Caki2 (cell line): ENCODE data around the gene SH2D4B. TPM values are rescaled to one million over a fixed set of nuclear protein-coding genes. Genes with fewer than 3 reads are reported as not detected.

ENCODE experiments used
- DNase-seq: peaks from one replicate; pipeline ENCODE4 v3.0.0-alpha.2; 2015; ENCODE audit warnings: low read depth
- in situ Hi-C: cut with HindIII; loops from 2 replicates; pipeline ENCODE4 v1.10.0; 2016; ENCODE audit warnings: low sequenced_read_pairs, low pct_unique_long_range_greater_than_20kb, mixed read lengths
- total RNA-seq: library from RNA; depleted of rRNA; stranded (reverse); fragments of >200 nt; shearing (Covaris generic); gene quantifications from 2 replicates; pipeline ENCODE4 v1.2.3, GENCODE V29; 2014; ENCODE audit warnings: low replicate concordance

Gene SH2D4B
- total RNA-seq, 1 experiment from 2014 or later, result not detected

GRCh38 chr10:80647173-80647833, 109.6 kb downstream of the SH2D4B start:
- no peak for DNase-seq
- in situ Hi-C loops, result no loop called here

DNA sequence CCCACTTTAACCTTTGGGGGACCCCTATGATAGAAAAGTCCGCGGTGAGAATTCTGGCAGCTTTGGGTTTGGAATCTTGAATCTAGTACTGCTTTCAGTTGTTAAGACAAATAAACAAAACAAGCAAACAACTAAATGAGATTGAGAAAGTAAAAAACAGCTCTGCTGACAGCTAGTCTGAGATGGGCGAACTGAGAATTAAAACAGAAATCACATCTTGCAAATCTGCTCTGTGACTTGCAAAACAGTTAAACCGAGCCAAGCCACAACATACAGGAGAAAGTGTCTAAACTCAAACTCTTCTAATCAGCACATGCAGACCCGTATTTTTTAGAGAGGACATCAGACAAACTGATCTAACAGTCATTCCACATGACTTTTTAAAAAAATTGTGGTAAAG, 110.4 kb downstream of the SH2D4B start:
- no peak for DNase-seq
- in situ Hi-C loops, result no loop called here

DNA sequence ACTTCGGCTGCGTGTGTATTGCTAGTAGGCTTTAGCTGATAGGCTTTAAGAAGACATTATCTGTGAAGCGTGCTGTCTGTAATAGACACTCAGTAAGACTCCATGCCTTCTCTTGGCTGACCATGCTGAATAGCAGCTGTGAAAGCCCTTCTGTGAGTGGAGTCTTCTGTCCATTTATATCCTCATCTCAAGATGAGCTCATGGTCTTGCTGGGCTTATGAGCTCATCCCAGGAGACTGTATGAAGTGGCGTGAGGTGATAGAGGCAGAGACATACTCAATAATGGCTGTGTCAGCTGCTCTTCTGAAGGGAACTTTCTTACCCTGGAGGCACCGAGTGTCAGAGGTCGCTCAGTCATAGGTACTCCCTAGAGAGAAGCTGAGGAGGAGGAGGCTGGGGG, 111.5 kb downstream of the SH2D4B start:
- DNase-seq, result no peak
- in situ Hi-C loops, result no loop called here

GRCh38 chr10:80655898-80656297, 118.2 kb downstream of the SH2D4B start:
- in situ Hi-C loops, result no loop called here

DNA sequence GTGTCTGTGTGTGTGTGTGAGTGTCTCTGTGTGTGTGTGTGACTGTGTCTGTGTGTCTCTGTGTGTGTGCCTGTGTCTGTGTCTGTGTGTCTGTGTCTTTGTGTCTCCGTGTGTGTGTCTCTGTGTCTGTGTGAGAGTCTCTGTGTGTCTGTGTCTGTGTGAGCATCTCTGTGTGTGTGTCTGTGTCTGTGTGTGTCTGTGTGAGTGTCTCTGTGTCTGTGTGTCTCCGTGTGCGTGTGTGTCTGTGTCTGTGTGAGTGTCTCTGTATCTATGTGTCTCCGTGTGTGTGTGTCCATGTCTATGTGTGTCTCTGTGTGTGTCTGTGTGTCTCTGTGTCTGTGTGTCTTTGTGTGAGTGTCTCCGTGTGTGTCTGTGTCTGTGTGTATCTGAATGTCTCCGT, 120.4 kb downstream of the SH2D4B start:
- no peak for DNase-seq
- in situ Hi-C loops, result no loop called here

More at GRCh38 chr10:80655898-80656297, 118.2 kb downstream of the SH2D4B start:
- DNase-seq, result no peak

GRCh38 chr10:80659289-80659688, 121.6 kb downstream of the SH2D4B start:
- in situ Hi-C loops, result no loop called here
- no peak for DNase-seq

GRCh38 chr10:80660266-80660665, 122.6 kb downstream of the SH2D4B start:
- in situ Hi-C loops, result no loop called here
- no peak for DNase-seq

- in situ Hi-C loops, result no loop called here
- DNase-seq, result no peak
Observed at GRCh38 chr10:80660736-80661135, 123.0 kb downstream of the SH2D4B start.

GRCh38 chr10:80661526-80661925, 123.8 kb downstream of the SH2D4B start:
- no peak for DNase-seq
- in situ Hi-C loops, result no loop called here

- DNase-seq, result peak; percentile 78
- in situ Hi-C loops, result no loop called here
Observed at GRCh38 chr10:80662429-80663261, 124.9 kb downstream of the SH2D4B start.

- DNase-seq, result peak; percentile 44
- in situ Hi-C loops, result no loop called here
Observed at GRCh38 chr10:80664071-80664680, 126.5 kb downstream of the SH2D4B start.

GRCh38 chr10:80669485-80669884, 131.8 kb downstream of the SH2D4B start:
- in situ Hi-C loops, result no loop called here
- DNase-seq, result no peak

DNA sequence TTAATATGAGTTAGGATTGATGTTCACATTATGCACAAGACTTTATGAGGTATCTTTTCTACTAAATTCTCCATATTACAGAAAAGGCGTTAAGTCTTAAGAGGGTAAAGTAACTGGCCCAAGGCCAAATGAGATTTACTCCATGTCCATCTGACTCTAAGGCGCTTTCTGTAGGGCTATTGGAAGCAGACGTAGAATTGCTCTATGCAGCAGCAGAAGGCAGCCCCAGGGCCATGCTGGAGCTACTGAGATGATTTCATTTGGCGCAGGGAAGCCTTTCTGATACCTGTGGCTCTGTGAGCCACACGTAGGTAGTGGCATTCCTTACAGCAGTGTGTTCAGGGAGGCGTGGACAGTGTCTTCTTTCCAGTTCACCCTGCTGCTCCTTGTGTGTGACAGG, 133.1 kb downstream of the SH2D4B start:
- in situ Hi-C loops, result no loop called here
- no peak for DNase-seq

DNA sequence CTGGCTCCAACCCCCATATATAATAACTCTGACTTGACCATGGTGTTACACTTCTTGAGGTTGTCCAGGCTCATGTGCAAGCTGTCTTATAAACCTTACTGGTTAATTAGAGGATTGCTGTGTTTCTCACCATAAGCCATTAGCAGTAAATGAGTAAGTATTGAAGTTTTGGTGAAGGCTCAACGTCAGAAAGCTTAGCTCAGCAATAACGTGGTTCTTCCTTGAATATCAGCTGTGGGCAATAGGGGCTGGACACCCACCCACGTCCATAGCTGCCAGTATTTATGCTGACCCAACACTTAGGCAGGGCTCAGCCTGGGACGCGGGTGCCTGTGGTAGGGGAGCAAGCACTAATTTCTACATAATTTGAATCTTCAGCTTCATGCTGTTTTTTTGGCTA, 134.1 kb downstream of the SH2D4B start:
- in situ Hi-C loops, result no loop called here
- DNase-seq, result no peak

- in situ Hi-C loops, result no loop called here
- no peak for DNase-seq
Observed at GRCh38 chr10:80672613-80673012, 134.9 kb downstream of the SH2D4B start.

- in situ Hi-C loops, result no loop called here
- DNase-seq, result no peak
Observed at GRCh38 chr10:80674809-80675208, 137.1 kb downstream of the SH2D4B start.

DNA sequence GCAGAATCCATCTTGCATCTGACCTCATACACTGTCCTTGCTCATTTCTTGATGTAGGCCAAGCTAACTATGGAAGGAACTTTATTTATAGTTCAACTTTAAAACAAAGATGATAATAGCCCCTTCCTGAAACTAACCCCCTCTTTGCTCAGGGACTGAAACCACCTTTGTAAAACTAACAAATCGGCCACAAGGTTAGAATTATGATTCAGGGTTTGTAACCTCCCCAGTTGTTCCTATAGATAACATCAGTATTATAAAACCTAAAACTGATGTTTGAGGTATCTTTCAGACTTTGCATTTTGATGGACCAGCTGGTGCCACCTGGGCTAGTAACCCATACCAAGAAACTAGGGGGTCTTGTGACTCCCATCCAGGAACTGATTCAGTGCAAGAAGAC, 143.4 kb downstream of the SH2D4B start:
- in situ Hi-C loops, result no loop called here
- DNase-seq, result no peak

DNA sequence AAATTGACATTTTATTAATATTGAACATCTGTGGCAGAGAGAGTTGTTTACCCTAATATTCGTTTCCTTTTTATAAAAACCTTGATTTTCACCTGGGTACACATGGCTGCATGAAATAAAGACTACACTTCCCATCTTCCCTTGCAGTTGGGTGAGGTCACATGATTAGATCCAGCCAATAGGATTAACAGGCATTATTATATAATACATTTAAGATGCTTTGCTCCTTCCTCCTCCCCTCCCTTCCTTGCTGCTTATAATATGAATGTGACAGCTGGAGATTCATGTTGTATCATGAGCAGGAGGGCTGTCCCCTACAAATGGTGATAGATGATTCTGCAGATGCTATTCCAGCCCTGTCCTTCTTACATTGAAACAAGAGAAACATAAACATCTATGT, 146.6 kb downstream of the SH2D4B start:
- peak; percentile 43 for DNase-seq
- in situ Hi-C loops, result no loop called here

- in situ Hi-C loops, result no loop called here
- DNase-seq, result no peak
Observed at GRCh38 chr10:80685355-80685754, 147.7 kb downstream of the SH2D4B start.
